ENCODE results near the gene KRT33A. TPM values are rescaled to one million over a fixed set of nuclear protein-coding genes. Genes with fewer than 3 reads are reported as not detected.

KRT33A gene
- total and polyA plus RNA-seq, 2 experiments from 2014 or later, result not detected

- Histone ChIP-seq H2AFZ (no peak overlapping the region), H3K4me3 (no peak overlapping the region), H3K27ac (no peak overlapping the region), H3K9me2 (replicated peaks; ENCODE audit: insufficient read depth) (no peaks in the 10 kb centered on the region), H3K36me3 (replicated peaks; ENCODE audit: insufficient read depth, low read depth) (no peaks in the 10 kb centered on the region), H3K9me3 (ENCODE audit: low read depth) (no peaks in the 10 kb centered on the region), H3K4me1 (ENCODE audit: insufficient read depth) (no peaks in the 10 kb centered on the region), H3K27me3 (no peaks in the 10 kb centered on the region), H3K79me2 (no peaks in the 10 kb centered on the region), H3K4me2 (no peak overlapping the region), H4K20me1 (ENCODE audit: insufficient read depth, poor library complexity, severe bottlenecking) (no peaks in the 10 kb centered on the region)
- no peak for DNase-seq (ENCODE audit: low spot score)
- WGBS (ENCODE audit: low lambda C conversion rate, missing lambda C conversion rate), result 93% methylated on average over 10 of the region's 10 CpGs
- TF ChIP-seq, protein P1, sequence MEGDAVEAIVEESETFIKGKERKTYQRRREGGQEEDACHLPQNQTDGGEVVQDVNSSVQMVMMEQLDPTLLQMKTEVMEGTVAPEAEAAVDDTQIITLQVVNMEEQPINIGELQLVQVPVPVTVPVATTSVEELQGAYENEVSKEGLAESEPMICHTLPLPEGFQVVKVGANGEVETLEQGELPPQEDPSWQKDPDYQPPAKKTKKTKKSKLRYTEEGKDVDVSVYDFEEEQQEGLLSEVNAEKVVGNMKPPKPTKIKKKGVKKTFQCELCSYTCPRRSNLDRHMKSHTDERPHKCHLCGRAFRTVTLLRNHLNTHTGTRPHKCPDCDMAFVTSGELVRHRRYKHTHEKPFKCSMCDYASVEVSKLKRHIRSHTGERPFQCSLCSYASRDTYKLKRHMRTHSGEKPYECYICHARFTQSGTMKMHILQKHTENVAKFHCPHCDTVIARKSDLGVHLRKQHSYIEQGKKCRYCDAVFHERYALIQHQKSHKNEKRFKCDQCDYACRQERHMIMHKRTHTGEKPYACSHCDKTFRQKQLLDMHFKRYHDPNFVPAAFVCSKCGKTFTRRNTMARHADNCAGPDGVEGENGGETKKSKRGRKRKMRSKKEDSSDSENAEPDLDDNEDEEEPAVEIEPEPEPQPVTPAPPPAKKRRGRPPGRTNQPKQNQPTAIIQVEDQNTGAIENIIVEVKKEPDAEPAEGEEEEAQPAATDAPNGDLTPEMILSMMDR (IDR thresholded peaks at IDR 0.05; ENCODE audit: poor library complexity), result no peak
- TF ChIP-seq EZH2 (IDR thresholded peaks at IDR 0.05; ENCODE audit: borderline replicate concordance) (no peak), EZH2phosphoT487 (IDR thresholded peaks at IDR 0.05; ENCODE audit: low read depth, severe bottlenecking, unreplicated experiment) (no peak)
Measured at GRCh38 chr17:41394254-41394996, 43.8 kb upstream of the KRT33A start.

- Histone ChIP-seq H3K27ac (no peak overlapping the region), H2AFZ (no peak overlapping the region), H3K4me2 (no peak overlapping the region), H4K20me1 (ENCODE audit: insufficient read depth, poor library complexity, severe bottlenecking) (no peaks in the 10 kb centered on the region), H3K36me3 (replicated peaks; ENCODE audit: insufficient read depth, low read depth) (no peaks in the 10 kb centered on the region), H3K4me1 (ENCODE audit: insufficient read depth) (no peaks in the 10 kb centered on the region), H3K27me3 (no peaks in the 10 kb centered on the region), H3K79me2 (no peaks in the 10 kb centered on the region), H3K9me3 (ENCODE audit: low read depth) (no peaks in the 10 kb centered on the region), H3K4me3 (no peak overlapping the region), H3K9me2 (replicated peaks; ENCODE audit: insufficient read depth) (no peaks in the 10 kb centered on the region)
- no peak for DNase-seq (ENCODE audit: low spot score)
- TF ChIP-seq EZH2phosphoT487 (IDR thresholded peaks at IDR 0.05; ENCODE audit: low read depth, severe bottlenecking, unreplicated experiment) (no peak), EZH2 (IDR thresholded peaks at IDR 0.05; ENCODE audit: borderline replicate concordance) (no peak)
- TF ChIP-seq, protein P1 (IDR thresholded peaks at IDR 0.05; ENCODE audit: poor library complexity), result no peak
- WGBS (ENCODE audit: low lambda C conversion rate, missing lambda C conversion rate), result 94% methylated on average over 10 of the region's 10 CpGs
Measured at GRCh38 chr17:41393826-41394225, 43.2 kb upstream of the KRT33A start.

- H2AFZ ChIP-seq, result no peak overlapping the region
- H3K79me2 ChIP-seq, result no peaks in the 10 kb centered on the region
- H3K4me1 ChIP-seq (ENCODE audit: insufficient read depth), result no peaks in the 10 kb centered on the region
- H3K9me3 ChIP-seq (ENCODE audit: low read depth), result no peaks in the 10 kb centered on the region
- no peaks in the 10 kb centered on the region for H4K20me1 ChIP-seq (ENCODE audit: insufficient read depth, poor library complexity, severe bottlenecking)
- no peaks in the 10 kb centered on the region for H3K36me3 ChIP-seq (replicated peaks; ENCODE audit: insufficient read depth, low read depth)
- no peak overlapping the region for H3K4me3 ChIP-seq
- H3K4me2 ChIP-seq, result no peak overlapping the region
- H3K9me2 ChIP-seq (replicated peaks; ENCODE audit: insufficient read depth), result no peaks in the 10 kb centered on the region
- no peak for DNase-seq (ENCODE audit: low spot score)
- WGBS (ENCODE audit: low lambda C conversion rate, missing lambda C conversion rate), result 73% methylated on average over 5 of the region's 5 CpGs
- no peaks in the 10 kb centered on the region for H3K27me3 ChIP-seq
- H3K27ac ChIP-seq, result no peak overlapping the region
- TF ChIP-seq EZH2 (IDR thresholded peaks at IDR 0.05; ENCODE audit: borderline replicate concordance), result no peak
Measured at GRCh38 chr17:41393294-41393693, 42.7 kb upstream of the KRT33A start.

DNA sequence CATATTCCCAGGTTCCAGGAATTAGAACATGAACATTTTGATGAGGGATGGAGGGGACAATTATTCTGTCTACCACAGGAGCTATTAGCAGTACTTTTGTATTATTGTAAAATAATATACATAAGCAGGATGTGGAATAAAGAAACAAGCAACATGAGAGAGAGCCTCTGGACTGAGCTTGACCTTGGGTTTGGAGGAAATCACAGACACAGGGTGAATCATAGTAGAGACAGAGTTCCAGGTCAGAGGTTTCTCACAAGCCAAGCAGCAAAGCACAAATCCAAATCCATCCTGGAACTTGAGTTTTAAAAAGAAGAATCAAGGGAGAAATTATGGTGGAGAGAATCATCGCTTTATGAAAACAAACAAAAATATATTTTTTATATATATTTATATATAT is 41.6 kb upstream of the KRT33A start:
- Histone ChIP-seq H3K4me1 (ENCODE audit: insufficient read depth) (no peaks in the 10 kb centered on the region), H3K27me3 (no peaks in the 10 kb centered on the region), H3K4me3 (no peak overlapping the region), H3K36me3 (replicated peaks; ENCODE audit: insufficient read depth, low read depth) (no peaks in the 10 kb centered on the region), H3K79me2 (no peaks in the 10 kb centered on the region), H3K9me2 (replicated peaks; ENCODE audit: insufficient read depth) (no peaks in the 10 kb centered on the region), H2AFZ (no peak overlapping the region), H4K20me1 (ENCODE audit: insufficient read depth, poor library complexity, severe bottlenecking) (no peaks in the 10 kb centered on the region), H3K4me2 (no peak overlapping the region), H3K27ac (no peak overlapping the region), H3K9me3 (ENCODE audit: low read depth) (no peaks in the 10 kb centered on the region)
- 100% methylated on average over 1 of the region's 1 CpG for WGBS (ENCODE audit: low lambda C conversion rate, missing lambda C conversion rate)
- DNase-seq (ENCODE audit: low spot score), result no peak
- no peak for TF ChIP-seq EZH2phosphoT487 (IDR thresholded peaks at IDR 0.05; ENCODE audit: low read depth, severe bottlenecking, unreplicated experiment)
- no peak for TF ChIP-seq EZH2 (IDR thresholded peaks at IDR 0.05; ENCODE audit: borderline replicate concordance)
- TF ChIP-seq, protein P1 (IDR thresholded peaks at IDR 0.05; ENCODE audit: poor library complexity), result no peak
